GM21825 (cell line): ENCODE data around the gene HECW1.
"Not testable (repeated sequence)": the region's sequence is repeated elsewhere in the genome, so short reads cannot be mapped to it uniquely, and the experiment has no call there.

ENCODE experiments used
- ATAC-seq: cut with Tn5 transposase; IDR thresholded peaks from one replicate; pipeline ENCODE4 v1.9.1; 2021; ENCODE audit warnings: mild to moderate bottlenecking, moderate library complexity; ENCODE audit not compliant: unreplicated experiment

Gene HECW1

GRCh38 chr7:43460733-43461348 is 348.4 kb downstream of the HECW1 start:
- no peak for ATAC-seq

GRCh38 chr7:43461349-43462024 is 349.0 kb downstream of the HECW1 start:
- no peak for ATAC-seq

- ATAC-seq = no peak
These were observed 350.4 kb downstream of the HECW1 start for GRCh38 chr7:43462836-43463235.

- ATAC-seq = no peak
These were observed 351.0 kb downstream of the HECW1 start for GRCh38 chr7:43463401-43463980.

- no peak for ATAC-seq
These were observed 353.4 kb downstream of the HECW1 start for GRCh38 chr7:43465581-43466554.

- no peak for ATAC-seq
These were observed 355.0 kb downstream of the HECW1 start for GRCh38 chr7:43467406-43467805.

- no peak for ATAC-seq
These were observed 355.4 kb downstream of the HECW1 start for GRCh38 chr7:43467846-43468245.

- no peak for ATAC-seq
These were observed 356.6 kb downstream of the HECW1 start for GRCh38 chr7:43469051-43469450.

GRCh38 chr7:43470110-43470509 is 357.7 kb downstream of the HECW1 start:
- ATAC-seq = no peak

- ATAC-seq = no peak
These were observed 363.5 kb downstream of the HECW1 start for GRCh38 chr7:43475983-43476382.

- no peak for ATAC-seq
These were observed 364.4 kb downstream of the HECW1 start for GRCh38 chr7:43476896-43477295.

- no peak for ATAC-seq
These were observed 366.6 kb downstream of the HECW1 start for GRCh38 chr7:43479042-43479441.

- ATAC-seq = no peak
These were observed 367.1 kb downstream of the HECW1 start for GRCh38 chr7:43479543-43479942.

GRCh38 chr7:43480581-43480980 is 368.1 kb downstream of the HECW1 start:
- no peak for ATAC-seq

GRCh38 chr7:43481902-43482678 is 369.6 kb downstream of the HECW1 start:
- ATAC-seq = no peak

GRCh38 chr7:43482679-43483252 is 370.3 kb downstream of the HECW1 start:
- no peak for ATAC-seq

GRCh38 chr7:43484678-43485395 is 372.4 kb downstream of the HECW1 start:
- no peak for ATAC-seq

GRCh38 chr7:43485580-43485979 is 373.1 kb downstream of the HECW1 start:
- ATAC-seq = no peak

GRCh38 chr7:43486008-43486407 is 373.6 kb downstream of the HECW1 start:
- ATAC-seq = not testable (repeated sequence)
